GM12878 (cell line): ENCODE results near the gene SSPN. TPM values are rescaled to one million over a fixed set of nuclear protein-coding genes. Genes with fewer than 3 reads are reported as not detected.

ENCODE experiments used
- ATAC-seq: fragments of 200-7000 bp; cut with Tn5 transposase; 3 replicates; pipeline ENCODE4 v1.9.1; 2020; ENCODE audit warnings: mild to moderate bottlenecking, moderate library complexity
- BruUV-seq: library from RNA; stranded (reverse); fragments of 400-500 nt; replicated peaks from 2 replicates; lab custom pipeline; 2021; lab: Mats Ljungman, UMichigan
- CTCF ChIA-PET: fragments of 300-600 bp; sonication (Branson Sonifier 250); formaldehyde crosslinking; extraction: SDS; loops from one replicate; lab custom pipeline; 2021; ENCODE audit warnings: inconsistent platforms; lab: Yijun Ruan, JAX
- POLR2A ChIA-PET: fragments of 350-600 bp; formaldehyde crosslinking; extraction: SDS; loops from one replicate; lab custom pipeline; 2021; ENCODE audit warnings: inconsistent platforms; lab: Charles Lee
- RAD21 ChIA-PET: fragments of 300-600 bp; sonication (Branson Sonifier 250); formaldehyde crosslinking; loops from one replicate; lab custom pipeline; 2023; ENCODE audit warnings: antibody characterized with exemption; ENCODE audit not compliant: unreplicated experiment; lab: Charles Lee
- SMC1A ChIA-PET: fragments of 300-600 bp; sonication (Branson Sonifier 250); formaldehyde crosslinking; loops from one replicate; lab custom pipeline; 2023; ENCODE audit not compliant: unreplicated experiment, uncharacterized antibody; lab: Charles Lee
- DNase-seq: peaks from one replicate; pipeline ENCODE4 v3.0.0-alpha.2; 2011; ENCODE audit warnings: low read depth, low spot score
- FAIRE-seq: peaks from 3 replicates; lab custom pipeline; 2011; peaks lifted over from hg19 to GRCh38; lab: Jason Lieb, UNC
- H2AFZ ChIP-seq: 2 replicates; pipeline ENCODE4 v1.6.0; 2011; ENCODE audit warnings: low read depth, low read length, control low read depth; ENCODE audit not compliant: control insufficient read depth
- H3K27ac ChIP-seq: 2 replicates; pipeline ENCODE4 v1.5.1; 2011; ENCODE audit warnings: control low read depth; ENCODE audit not compliant: control insufficient read depth, insufficient read depth
- H3K27me3 ChIP-seq, 2 experiments: replicated peaks in 1 of 2; 2 replicates each; pipeline versions ENCODE4 v1.6.0 to v1.6.1; 2011; ENCODE audit warnings: low read length in 1 of 2; ENCODE audit not compliant: control insufficient read depth in 2 of 2, insufficient read depth in 2 of 2
- H3K36me3 ChIP-seq, 2 experiments: 2 replicates each; pipeline ENCODE4 v1.5.1; 2011; ENCODE audit warnings: low read length in 1 of 2; ENCODE audit not compliant: control insufficient read depth in 2 of 2, insufficient read depth in 2 of 2
- H3K4me1 ChIP-seq: 2 replicates; pipeline ENCODE4 v1.6.1; 2011; ENCODE audit warnings: mild to moderate bottlenecking, low read length, moderate library complexity, mixed read lengths; ENCODE audit not compliant: control insufficient read depth, insufficient read depth
- H3K4me2 ChIP-seq: 2 replicates; pipeline ENCODE4 v1.6.0; 2011; ENCODE audit warnings: control low read depth; ENCODE audit not compliant: control insufficient read depth, insufficient read depth
- H3K4me3 ChIP-seq: fragments of 200-600 bp; sonication (generic); 2 replicates; pipeline ENCODE4 v1.5.1; 2016
- H3K79me2 ChIP-seq: 2 replicates; pipeline ENCODE4 v1.6.0; 2011; ENCODE audit warnings: low read length; ENCODE audit not compliant: control insufficient read depth, insufficient read depth
- H3K9ac ChIP-seq: 2 replicates; pipeline ENCODE4 v1.8.0; 2011; ENCODE audit warnings: low read length, control low read depth, mixed read lengths; ENCODE audit not compliant: control insufficient read depth, insufficient read depth
- H3K9me3 ChIP-seq: replicated peaks from 3 replicates; pipeline ENCODE4 v1.5.1; 2011; ENCODE audit warnings: mild to moderate bottlenecking, low read length; ENCODE audit not compliant: control insufficient read depth, insufficient read depth
- H4K20me1 ChIP-seq: 2 replicates; pipeline ENCODE4 v1.6.0; 2011; ENCODE audit not compliant: control insufficient read depth, insufficient read depth
- BACH1 ChIP-seq: fragments of 450-650 bp; IDR thresholded peaks from 2 replicates; pipeline ENCODE4 v1.6.1; 2017; ENCODE audit warnings: mild to moderate bottlenecking, borderline replicate concordance
- NR2F1 ChIP-seq: fragments of 450-650 bp; conservative IDR thresholded peaks from 2 replicates; pipeline ENCODE4 v1.6.1; 2017; ENCODE audit warnings: mild to moderate bottlenecking
- POU2F2 ChIP-seq: IDR thresholded peaks from 3 replicates; pipeline ENCODE4 v1.6.1; 2011; ENCODE audit warnings: low read depth, mild to moderate bottlenecking, low read length, borderline replicate concordance
- SMAD5 ChIP-seq: IDR thresholded peaks from 2 replicates; pipeline ENCODE4 v1.6.1; 2016; ENCODE audit warnings: antibody characterized with exemption, low read depth
- ZBTB4 ChIP-seq: fragments of 450-650 bp; formaldehyde crosslinking; IDR thresholded peaks from 2 replicates; pipeline ENCODE4 v1.4.0; 2022; ENCODE audit warnings: mild to moderate bottlenecking, moderate library complexity
- ZNF622 ChIP-seq: fragments of 450-650 bp; IDR thresholded peaks from 2 replicates; pipeline ENCODE4 v1.6.1; 2017; ENCODE audit warnings: mild to moderate bottlenecking, inconsistent platforms
- WGBS: methylation state at CpG from one replicate; pipeline ENCODE4 v1.1.6; 2016; ENCODE audit warnings: low lambda C conversion rate; ENCODE audit not compliant: insufficient replicate concordance, insufficient coverage; ENCODE audit errors: missing lambda C conversion rate; 5-methylcytosine and 5-hydroxymethylcytosine counted together
- in situ Hi-C: fragments of 300-500 bp; cut with MboI; formaldehyde crosslinking; loops from 9 replicates; pipeline ENCODE4 v1.14.3; 2018; ENCODE audit warnings: mixed read lengths
- intact Hi-C: fragments of 100-400 bp; cut with micrococcal nuclease; formaldehyde crosslinking; loops from one replicate; pipeline ENCODE4 v1.14.2; 2022; ENCODE audit not compliant: unreplicated experiment
- polyA plus RNA-seq, 11 experiments: library from polyadenylated mRNA; depleted of rRNA in 4 of 11; unstranded in 6 of 11; stranded (reverse) in 5 of 11; fragments of >200 nt; fragmentation: Nextera tagmentation in 4 of 11; fragmentation: Illumina TruSeq in 1 of 11; extraction: Ambion mirVana in 4 of 11; extraction: Trizol in 1 of 11; gene quantifications; 1 replicate in 1 of 11; 2 replicates in 10 of 11; pipeline versions ENCODE4 v1.2.1 to v1.2.3, GENCODE V29; 2011 to 2016; ENCODE audit warnings: inconsistent platforms in 2 of 11, missing spikeins in 2 of 11, low read depth in 1 of 11
- total RNA-seq, 4 experiments: library from RNA; depleted of rRNA in 3 of 4; stranded (reverse); fragments of >200 nt in 3 of 4; fragmentation: Illumina TruSeq in 1 of 4; extraction: Trizol in 1 of 4; gene quantifications; 2 replicates each; pipeline versions ENCODE4 v1.2.1 to v1.2.3, GENCODE V29; 2013 to 2021
- TF ChIP-seq, protein P1 (sequence below): fragments of 450-650 bp; IDR thresholded peaks from 2 replicates; pipeline ENCODE4 v1.6.1; 2017; ENCODE audit warnings: mild to moderate bottlenecking, low read depth, inconsistent platforms; ENCODE audit not compliant: poor library complexity, severe bottlenecking
- TF ChIP-seq, protein P2 (sequence below): fragments of 150-350 bp; IDR thresholded peaks from 2 replicates; pipeline ENCODE4 v1.6.1; 2014; ENCODE audit warnings: mild to moderate bottlenecking, low read depth, low read length
- TF ChIP-seq, protein P3 (sequence below): fragments of 450-650 bp; formaldehyde crosslinking; IDR thresholded peaks from 2 replicates; pipeline ENCODE4 v1.4.0; 2020; ENCODE audit warnings: mild to moderate bottlenecking, moderate library complexity

The SSPN gene
- total and polyA plus RNA-seq, 10 of the 15 experiments (the other 5 are each of a cell fraction or from before 2014, with no cell fraction given): 0.04 to 0.41 (median 0.28) TPM; not detected in 5

DNA sequence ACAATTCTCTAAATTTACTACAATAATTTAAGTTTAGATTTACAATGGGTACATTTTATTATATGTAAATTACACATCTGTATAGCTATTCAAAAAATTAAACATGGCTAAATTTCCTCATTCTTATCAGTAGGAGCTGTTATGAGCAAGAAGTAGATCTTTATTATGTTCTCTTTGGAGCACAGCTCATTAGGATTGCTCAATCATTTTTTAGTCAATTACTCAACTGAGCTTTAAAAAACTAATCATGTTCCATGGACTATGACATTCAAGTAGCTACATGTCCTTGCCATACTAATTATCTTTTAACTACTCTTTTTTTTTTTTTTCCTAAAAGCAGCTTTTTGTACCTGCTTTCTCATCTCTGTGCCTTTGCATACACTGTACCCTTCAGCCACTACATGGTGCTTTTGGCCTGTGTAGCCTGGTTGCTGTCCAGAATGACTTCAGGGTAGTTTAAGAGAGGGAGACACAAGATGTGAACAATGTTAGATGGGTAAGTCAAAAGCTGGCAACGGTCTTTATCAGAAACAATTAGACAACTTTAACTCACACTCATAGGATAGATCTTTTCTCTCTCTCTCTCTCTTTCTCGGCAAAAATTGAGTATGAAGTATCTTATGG, 69.0 kb downstream of the SSPN start:
- ChIA-PET SMC1A (interaction anchor here (0.6 to 3.6 kb wide), 12 partner anchors 9 to 137 kb away, joined by 3 to 17 read pairs (median 4); no protein-coding TSS in a partner anchor), POLR2A (interaction anchor here (0.7 to 0.8 kb wide), 2 partner anchors 13 to 527 kb away, joined by 3 to 4 read pairs; no protein-coding TSS in a partner anchor)
- no peak for TF ChIP-seq ZNF622
- no peak for TF ChIP-seq BACH1
- no peak for TF ChIP-seq POU2F2
- TF ChIP-seq ZBTB4 (CRISPR knock-in tag): no peak
- no peak for TF ChIP-seq NR2F1
- TF ChIP-seq, protein P1, sequence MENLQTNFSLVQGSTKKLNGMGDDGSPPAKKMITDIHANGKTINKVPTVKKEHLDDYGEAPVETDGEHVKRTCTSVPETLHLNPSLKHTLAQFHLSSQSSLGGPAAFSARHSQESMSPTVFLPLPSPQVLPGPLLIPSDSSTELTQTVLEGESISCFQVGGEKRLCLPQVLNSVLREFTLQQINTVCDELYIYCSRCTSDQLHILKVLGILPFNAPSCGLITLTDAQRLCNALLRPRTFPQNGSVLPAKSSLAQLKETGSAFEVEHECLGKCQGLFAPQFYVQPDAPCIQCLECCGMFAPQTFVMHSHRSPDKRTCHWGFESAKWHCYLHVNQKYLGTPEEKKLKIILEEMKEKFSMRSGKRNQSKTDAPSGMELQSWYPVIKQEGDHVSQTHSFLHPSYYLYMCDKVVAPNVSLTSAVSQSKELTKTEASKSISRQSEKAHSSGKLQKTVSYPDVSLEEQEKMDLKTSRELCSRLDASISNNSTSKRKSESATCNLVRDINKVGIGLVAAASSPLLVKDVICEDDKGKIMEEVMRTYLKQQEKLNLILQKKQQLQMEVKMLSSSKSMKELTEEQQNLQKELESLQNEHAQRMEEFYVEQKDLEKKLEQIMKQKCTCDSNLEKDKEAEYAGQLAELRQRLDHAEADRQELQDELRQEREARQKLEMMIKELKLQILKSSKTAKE: no peak
- TF ChIP-seq, protein P2, sequence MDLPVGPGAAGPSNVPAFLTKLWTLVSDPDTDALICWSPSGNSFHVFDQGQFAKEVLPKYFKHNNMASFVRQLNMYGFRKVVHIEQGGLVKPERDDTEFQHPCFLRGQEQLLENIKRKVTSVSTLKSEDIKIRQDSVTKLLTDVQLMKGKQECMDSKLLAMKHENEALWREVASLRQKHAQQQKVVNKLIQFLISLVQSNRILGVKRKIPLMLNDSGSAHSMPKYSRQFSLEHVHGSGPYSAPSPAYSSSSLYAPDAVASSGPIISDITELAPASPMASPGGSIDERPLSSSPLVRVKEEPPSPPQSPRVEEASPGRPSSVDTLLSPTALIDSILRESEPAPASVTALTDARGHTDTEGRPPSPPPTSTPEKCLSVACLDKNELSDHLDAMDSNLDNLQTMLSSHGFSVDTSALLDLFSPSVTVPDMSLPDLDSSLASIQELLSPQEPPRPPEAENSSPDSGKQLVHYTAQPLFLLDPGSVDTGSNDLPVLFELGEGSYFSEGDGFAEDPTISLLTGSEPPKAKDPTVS: no peak
- TF ChIP-seq SMAD5: no peak
- TF ChIP-seq, protein P3, sequence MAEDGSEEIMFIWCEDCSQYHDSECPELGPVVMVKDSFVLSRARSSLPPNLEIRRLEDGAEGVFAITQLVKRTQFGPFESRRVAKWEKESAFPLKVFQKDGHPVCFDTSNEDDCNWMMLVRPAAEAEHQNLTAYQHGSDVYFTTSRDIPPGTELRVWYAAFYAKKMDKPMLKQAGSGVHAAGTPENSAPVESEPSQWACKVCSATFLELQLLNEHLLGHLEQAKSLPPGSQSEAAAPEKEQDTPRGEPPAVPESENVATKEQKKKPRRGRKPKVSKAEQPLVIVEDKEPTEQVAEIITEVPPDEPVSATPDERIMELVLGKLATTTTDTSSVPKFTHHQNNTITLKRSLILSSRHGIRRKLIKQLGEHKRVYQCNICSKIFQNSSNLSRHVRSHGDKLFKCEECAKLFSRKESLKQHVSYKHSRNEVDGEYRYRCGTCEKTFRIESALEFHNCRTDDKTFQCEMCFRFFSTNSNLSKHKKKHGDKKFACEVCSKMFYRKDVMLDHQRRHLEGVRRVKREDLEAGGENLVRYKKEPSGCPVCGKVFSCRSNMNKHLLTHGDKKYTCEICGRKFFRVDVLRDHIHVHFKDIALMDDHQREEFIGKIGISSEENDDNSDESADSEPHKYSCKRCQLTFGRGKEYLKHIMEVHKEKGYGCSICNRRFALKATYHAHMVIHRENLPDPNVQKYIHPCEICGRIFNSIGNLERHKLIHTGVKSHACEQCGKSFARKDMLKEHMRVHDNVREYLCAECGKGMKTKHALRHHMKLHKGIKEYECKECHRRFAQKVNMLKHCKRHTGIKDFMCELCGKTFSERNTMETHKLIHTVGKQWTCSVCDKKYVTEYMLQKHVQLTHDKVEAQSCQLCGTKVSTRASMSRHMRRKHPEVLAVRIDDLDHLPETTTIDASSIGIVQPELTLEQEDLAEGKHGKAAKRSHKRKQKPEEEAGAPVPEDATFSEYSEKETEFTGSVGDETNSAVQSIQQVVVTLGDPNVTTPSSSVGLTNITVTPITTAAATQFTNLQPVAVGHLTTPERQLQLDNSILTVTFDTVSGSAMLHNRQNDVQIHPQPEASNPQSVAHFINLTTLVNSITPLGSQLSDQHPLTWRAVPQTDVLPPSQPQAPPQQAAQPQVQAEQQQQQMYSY (CRISPR knock-in tag): no peak

More for the DNA sequence above, 69.0 kb downstream of the SSPN start:
- no TSS peak for BruUV-seq
- ChIA-PET CTCF (interaction anchor here (0.8 to 1.0 kb wide), 3 partner anchors 10 to 86 kb away, joined by 3 to 4 read pairs (median 4); no protein-coding TSS in a partner anchor), RAD21 (interaction anchor here (0.8 to 1.7 kb wide), 5 partner anchors 10 to 34 kb away, joined by 3 to 6 read pairs (median 4); no protein-coding TSS in a partner anchor)
- H3K27me3 ChIP-seq: no peaks in the 10 kb centered on the region; a peak in 2 of 4 replicates
- H3K4me2 ChIP-seq: no peak overlapping the region
- WGBS: 51% methylated on average over 2 of the region's 2 CpGs
- ATAC-seq (no peak), FAIRE-seq (no peak), DNase-seq (no peak)
- no peaks in the 10 kb centered on the region for H3K79me2 ChIP-seq
- H2AFZ ChIP-seq: no peak overlapping the region
- no peaks in the 10 kb centered on the region for H3K36me3 ChIP-seq
- intact Hi-C loops (no loop called here), in situ Hi-C loops (no loop called here)
- no peaks in the 10 kb centered on the region for H4K20me1 ChIP-seq
- peaks cover 2% of the 10 kb centered on the region; the same call in 2 of the 3 replicates for H3K9me3 ChIP-seq
- no peak overlapping the region for H3K27ac ChIP-seq
- H3K4me1 ChIP-seq: no peaks in the 10 kb centered on the region
- H3K4me3 ChIP-seq: no peak overlapping the region
- no peak overlapping the region for H3K9ac ChIP-seq
